Natural killer cell (primary cell): ENCODE data around the gene PLEKHA7. TPM values are rescaled to one million over a fixed set of nuclear protein-coding genes. Genes with fewer than 3 reads are reported as not detected.

Experiments used
- ATAC-seq, 3 donors: fragments of 150-1000 bp in 2 of 3; fragments of 200-7000 bp in 1 of 3; cut with Tn5 transposase; 1 replicate in 1 of 3; 2 replicates in 2 of 3; pipeline ENCODE4 v1.10.0; 2021; ENCODE audit warnings: mild to moderate bottlenecking in 2 of 3, moderate library complexity in 2 of 3
- DNase-seq, 2 donors: peaks; one replicate each; pipeline versions ENCODE4 v3.0.0 to v3.0.0-alpha.2; 2013 to 2021; ENCODE audit warnings: mixed read lengths in 1 of 2
- H3K27ac ChIP-seq: one replicate; pipeline ENCODE4 v1.5.1; 2013; ENCODE audit warnings: mild to moderate bottlenecking, low read length
- H3K27me3 ChIP-seq: one replicate; pipeline ENCODE4 v1.6.1; 2013; ENCODE audit warnings: low read length; ENCODE audit not compliant: control insufficient read depth, insufficient read depth
- H3K36me3 ChIP-seq: one replicate; pipeline ENCODE4 v1.6.1; 2013; ENCODE audit warnings: low read length; ENCODE audit not compliant: control insufficient read depth, insufficient read depth
- H3K4me1 ChIP-seq: one replicate; pipeline ENCODE4 v1.6.1; 2013; ENCODE audit warnings: low read length; ENCODE audit not compliant: control insufficient read depth, insufficient read depth
- H3K4me3 ChIP-seq: one replicate; pipeline ENCODE4 v1.5.1; 2013; ENCODE audit warnings: low read length
- H3K9me3 ChIP-seq: one replicate; pipeline ENCODE4 v1.6.1; 2013; ENCODE audit warnings: low read length; ENCODE audit not compliant: control insufficient read depth, insufficient read depth
- H3K27ac Mint-ChIP-seq, 2 donors: one replicate each; pipeline ENCODE4 v1.8.0; 2022; ENCODE audit warnings: mild to moderate bottlenecking in 2 of 2, mixed read lengths in 2 of 2, moderate library complexity in 1 of 2
- H3K27me3 Mint-ChIP-seq, 2 donors: one replicate each; pipeline ENCODE4 v1.8.0; 2022; ENCODE audit warnings: low read depth in 2 of 2, mixed read lengths in 2 of 2
- H3K36me3 Mint-ChIP-seq: one replicate; pipeline ENCODE4 v1.8.0; 2022; ENCODE audit warnings: mixed read lengths
- H3K4me1 Mint-ChIP-seq, 2 donors: one replicate each; pipeline ENCODE4 v1.8.0; 2022; ENCODE audit warnings: mixed read lengths in 2 of 2
- H3K4me3 Mint-ChIP-seq: one replicate; pipeline ENCODE4 v1.8.0; 2022; ENCODE audit warnings: mild to moderate bottlenecking, moderate library complexity, mixed read lengths
- H3K9me3 Mint-ChIP-seq, 2 donors: one replicate each; pipeline ENCODE4 v1.8.0; 2022; ENCODE audit warnings: mixed read lengths in 2 of 2
- CTCF ChIP-seq: fragments of 200-600 bp; IDR thresholded peaks from one replicate; pipeline ENCODE4 v1.8.0; 2022; ENCODE audit warnings: antibody characterized with exemption
- WGBS: methylation state at CpG from one replicate; pipeline ENCODE4 v1.1.7; 2013; ENCODE audit warnings: missing lambda C conversion rate; ENCODE audit not compliant: insufficient coverage; 5-methylcytosine and 5-hydroxymethylcytosine counted together
- intact Hi-C: fragments of 100-400 bp; cut with micrococcal nuclease; formaldehyde crosslinking; loops from one replicate; pipeline ENCODE4 v1.14.2; 2022
- total RNA-seq, 4 donors: library from RNA; stranded (reverse); fragments of 120-200 nt in 1 of 4; gene quantifications; one replicate each; pipeline versions ENCODE4 v1.2.3 to v1.2.4, GENCODE V29; 2013 to 2022

PLEKHA7 gene
- total RNA-seq, 3 donors from 2014 or later (not counting 1 experiment from before 2014, with no cell fraction given), result 1.00 to 2.5 (median 1.3) TPM

- no peaks in the 10 kb centered on the region for H3K9me3 ChIP-seq
- H3K4me1 ChIP-seq, result peaks cover 4% of the 10 kb centered on the region
- Mint-ChIP-seq H3K4me1 (peaks cover 0 to 6% of the 10 kb centered on the region in 2 donors), H3K9me3 (no peaks in the 10 kb centered on the region), H3K27me3 (no peaks in the 10 kb centered on the region), H3K36me3 (no peaks in the 10 kb centered on the region), H3K27ac (no peak overlapping the region), H3K4me3 (no peak overlapping the region)
- no peak overlapping the region for H3K27ac ChIP-seq
- intact Hi-C loops, result no loop called here
- WGBS, result 90% methylated on average over 5 of the region's 5 CpGs
- no peaks in the 10 kb centered on the region for H3K27me3 ChIP-seq
- ATAC-seq, result no peak
- no peak for DNase-seq
- H3K36me3 ChIP-seq, result no peaks in the 10 kb centered on the region
- TF ChIP-seq CTCF, result no peak
- no peak overlapping the region for H3K4me3 ChIP-seq
Measured at GRCh38 chr11:16825101-16825500, 189.1 kb downstream of the PLEKHA7 start.

GRCh38 chr11:16820324-16821092 is 193.7 kb downstream of the PLEKHA7 start:
- Histone ChIP-seq H3K4me1 (peaks cover 8% of the 10 kb centered on the region), H3K36me3 (no peaks in the 10 kb centered on the region), H3K27me3 (no peaks in the 10 kb centered on the region), H3K9me3 (no peaks in the 10 kb centered on the region), H3K27ac (no peak overlapping the region), H3K4me3 (no peak overlapping the region)
- Mint-ChIP-seq H3K27ac (no peak overlapping the region), H3K4me3 (no peak overlapping the region), H3K36me3 (no peaks in the 10 kb centered on the region), H3K9me3 (no peaks in the 10 kb centered on the region), H3K4me1 (peaks cover 0 to 6% of the 10 kb centered on the region in 2 donors), H3K27me3 (no peaks in the 10 kb centered on the region)
- intact Hi-C loops, result loop anchor here (1.0 to 2.0 kb wide), 2 partner anchors 242 to 684 kb away; no protein-coding TSS in a partner anchor
- WGBS, result 39% methylated on average over 8 of the region's 8 CpGs
- ATAC-seq (peak; percentile 61 to 76 (median 65)), DNase-seq (peak in 1 of 2 donors; percentile 66)
- peak; percentile 80 for TF ChIP-seq CTCF

- no peak for TF ChIP-seq CTCF
- H3K27me3 ChIP-seq, result no peaks in the 10 kb centered on the region
- Mint-ChIP-seq H3K4me1 (peaks cover 0 to 6% of the 10 kb centered on the region in 2 donors), H3K9me3 (no peaks in the 10 kb centered on the region), H3K4me3 (no peak overlapping the region), H3K36me3 (no peaks in the 10 kb centered on the region), H3K27me3 (no peaks in the 10 kb centered on the region), H3K27ac (no peak overlapping the region)
- intact Hi-C loops, result no loop called here
- ATAC-seq (no peak), DNase-seq (no peak)
- no peak overlapping the region for H3K4me3 ChIP-seq
- H3K27ac ChIP-seq, result no peak overlapping the region
- peaks cover 8% of the 10 kb centered on the region for H3K4me1 ChIP-seq
- no peaks in the 10 kb centered on the region for H3K36me3 ChIP-seq
- WGBS, result 83% methylated on average over 4 of the region's 4 CpGs
- H3K9me3 ChIP-seq, result no peaks in the 10 kb centered on the region
Measured at GRCh38 chr11:16818284-16818683, 195.9 kb downstream of the PLEKHA7 start.
